ENCODE measurements around the gene TLE2.

GRCh38 chr19:3034406-3034655 is 5.3 kb upstream of the TLE2 start:
- TF ChIP-seq CTCF (IDR thresholded peaks at IDR 0.05) (no peak), EZH2phosphoT487 (IDR thresholded peaks at IDR 0.05) (no peak), EZH2 (IDR thresholded peaks at IDR 0.05) (no peak)

Measured in neural progenitor cell (in vitro differentiated cells).